NCI-H2029 (cell line): ENCODE measurements around the gene SAPCD1.

Source experiments
- DNase-seq: peaks from one replicate; lab custom pipeline; 2025; lab: John Stamatoyannopoulos, UW

The SAPCD1 gene

DNA sequence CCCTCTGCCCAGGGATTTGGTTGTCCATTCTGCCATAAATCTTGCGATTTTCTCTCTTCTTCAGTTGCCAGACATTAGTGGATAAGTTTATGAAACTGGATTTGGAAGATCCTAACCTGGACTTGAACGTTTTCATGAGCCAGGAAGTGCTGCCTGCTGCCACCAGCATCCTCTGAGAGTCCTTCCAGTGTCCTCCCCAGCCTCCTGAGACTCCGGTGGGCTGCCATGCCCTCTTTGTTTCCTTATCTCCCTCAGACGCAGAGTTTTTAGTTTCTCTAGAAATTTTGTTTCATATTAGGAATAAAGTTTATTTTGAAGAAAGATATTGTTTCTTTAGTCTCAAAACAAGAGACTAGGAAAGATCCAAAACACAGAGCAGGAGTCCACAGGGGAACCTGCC, at the start of gene SAPCD1:
TSS of gene SAPCD1 (plus strand) at position 301 of the 400 bp plus-strand sequence. CDS start 399 bp downstream, outside the sequence.
- DNase-seq: no peak

DNA sequence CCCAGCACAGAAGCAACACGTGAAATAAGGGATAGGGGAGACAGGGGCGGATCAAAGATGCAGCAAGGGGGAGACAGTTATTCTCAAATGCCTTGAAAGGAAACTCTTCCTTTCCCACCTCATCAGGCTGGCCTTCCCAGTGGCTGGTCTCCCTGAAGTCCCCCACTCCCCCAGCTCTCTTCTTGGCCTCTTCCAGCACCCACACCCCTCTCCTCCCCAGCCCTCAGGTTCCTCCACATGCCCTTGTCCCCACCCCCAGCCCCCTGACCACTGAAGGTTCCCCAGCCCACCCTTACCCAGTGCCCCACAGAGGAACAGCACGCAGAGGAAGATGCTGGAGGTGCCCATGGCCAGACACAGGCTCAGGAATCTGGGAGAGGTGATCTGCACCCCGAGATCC, 49.0 kb upstream of the SAPCD1 start:
- DNase-seq: no peak

DNA sequence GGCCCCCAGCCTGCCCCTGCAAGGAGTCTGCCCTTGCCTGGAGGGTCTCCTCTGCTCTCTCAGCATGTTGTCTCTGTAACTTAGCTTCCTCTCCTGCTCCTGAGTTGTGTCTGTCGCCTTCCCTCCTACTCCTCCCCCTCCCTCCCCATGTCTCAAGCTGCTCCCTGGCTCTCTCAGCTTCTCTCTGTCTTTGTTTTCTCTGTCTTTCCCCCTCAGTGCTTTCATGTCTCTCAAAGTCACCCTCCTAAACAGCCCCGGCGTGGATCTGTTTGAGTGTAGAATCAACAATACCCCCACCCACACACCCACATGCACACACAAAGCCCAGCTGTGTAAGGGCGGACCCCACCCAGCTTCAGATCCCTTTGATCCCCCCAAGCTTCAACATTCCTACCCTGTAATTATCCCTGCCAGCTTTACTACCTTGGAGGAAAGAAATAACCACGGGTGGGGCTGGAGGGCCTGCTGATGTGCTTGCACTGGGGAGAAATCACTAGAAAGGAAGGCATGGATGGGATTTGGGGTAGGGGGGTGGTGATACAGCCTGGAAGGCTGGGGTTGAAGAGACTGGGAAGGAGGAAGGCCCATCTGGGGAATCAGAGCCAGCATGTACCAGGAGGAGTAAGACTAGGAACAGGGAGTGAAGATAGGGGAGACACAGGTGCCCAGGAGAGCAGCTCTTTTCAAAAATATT, 48.3 kb upstream of the SAPCD1 start:
- DNase-seq: no peak

DNA sequence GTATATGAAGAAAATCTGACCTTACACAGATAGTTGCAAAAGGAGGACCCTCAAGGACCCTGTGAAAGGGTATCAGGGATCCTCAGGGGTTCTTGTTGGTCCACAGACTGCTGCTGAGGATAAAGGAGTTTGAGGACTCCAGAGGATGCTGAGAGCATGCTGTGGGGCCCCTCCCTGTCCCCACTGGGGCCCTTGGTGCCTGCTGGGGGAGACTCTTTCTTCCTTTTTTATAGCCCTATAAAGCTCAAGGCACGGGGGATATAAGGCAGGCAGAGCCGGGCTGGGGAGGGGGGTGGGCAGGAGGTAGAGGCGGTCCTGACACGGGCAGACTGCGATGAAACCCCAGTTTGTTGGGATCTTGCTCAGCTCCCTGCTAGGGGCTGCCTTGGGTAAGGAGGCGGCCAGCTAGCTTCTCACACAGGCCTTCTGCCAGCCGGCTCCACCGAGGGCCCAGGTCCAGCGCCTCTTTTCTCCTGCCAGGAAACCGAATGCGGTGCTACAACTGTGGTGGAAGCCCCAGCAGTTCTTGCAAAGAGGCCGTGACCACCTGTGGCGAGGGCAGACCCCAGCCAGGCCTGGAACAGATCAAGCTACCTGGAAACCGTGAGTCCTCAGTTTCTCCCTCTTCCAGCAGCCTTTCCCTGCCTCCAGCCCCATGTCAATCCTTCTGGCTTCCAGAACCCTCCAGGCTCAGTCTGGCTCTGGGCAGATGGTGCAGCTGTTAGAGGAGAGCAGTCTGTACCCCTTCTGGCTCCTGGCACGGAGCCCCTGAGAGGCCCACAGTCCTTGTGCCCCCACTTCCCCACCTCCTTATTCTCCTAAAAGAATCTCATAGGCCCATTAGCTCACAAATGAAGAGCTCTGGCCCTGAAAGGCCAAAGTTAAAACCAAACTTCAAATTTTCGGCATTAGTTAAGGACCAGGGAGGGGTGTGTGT, 47.2 kb upstream of the SAPCD1 start, which contains the start of gene LY6G6D:
TSS of gene LY6G6D (plus strand) at position 327 of the 937 bp plus-strand sequence. CDS start at position 335, 8 bp downstream.
- no peak for DNase-seq

DNA sequence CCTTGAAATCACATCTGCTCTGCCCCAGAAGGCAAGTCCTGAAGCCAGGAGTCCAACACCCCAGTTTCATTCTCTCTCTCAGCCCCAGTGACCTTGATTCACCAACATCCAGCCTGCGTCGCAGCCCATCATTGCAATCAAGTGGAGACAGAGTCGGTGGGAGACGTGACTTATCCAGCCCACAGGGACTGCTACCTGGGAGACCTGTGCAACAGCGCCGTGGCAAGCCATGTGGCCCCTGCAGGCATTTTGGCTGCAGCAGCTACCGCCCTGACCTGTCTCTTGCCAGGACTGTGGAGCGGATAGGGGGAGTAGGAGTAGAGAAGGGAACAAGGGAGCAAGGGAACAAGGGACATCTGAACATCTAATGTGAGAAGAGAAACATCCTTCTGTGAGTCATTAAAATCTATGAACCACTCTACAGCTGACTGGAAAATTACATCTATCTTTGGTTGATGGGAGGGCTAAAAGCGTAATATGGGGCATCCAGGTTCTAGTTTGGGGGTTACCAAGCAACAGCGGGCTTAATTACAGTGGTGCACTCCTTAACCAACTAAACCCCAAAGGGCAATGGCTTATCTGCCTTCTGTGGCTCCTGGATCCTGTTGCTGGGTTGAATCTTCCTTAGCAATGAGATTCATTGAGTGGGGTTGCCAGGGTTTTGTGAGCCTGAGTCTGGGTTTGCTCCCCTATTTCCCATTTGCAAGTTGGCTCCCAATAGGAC, 44.8 kb upstream of the SAPCD1 start:
- DNase-seq: no peak

DNA sequence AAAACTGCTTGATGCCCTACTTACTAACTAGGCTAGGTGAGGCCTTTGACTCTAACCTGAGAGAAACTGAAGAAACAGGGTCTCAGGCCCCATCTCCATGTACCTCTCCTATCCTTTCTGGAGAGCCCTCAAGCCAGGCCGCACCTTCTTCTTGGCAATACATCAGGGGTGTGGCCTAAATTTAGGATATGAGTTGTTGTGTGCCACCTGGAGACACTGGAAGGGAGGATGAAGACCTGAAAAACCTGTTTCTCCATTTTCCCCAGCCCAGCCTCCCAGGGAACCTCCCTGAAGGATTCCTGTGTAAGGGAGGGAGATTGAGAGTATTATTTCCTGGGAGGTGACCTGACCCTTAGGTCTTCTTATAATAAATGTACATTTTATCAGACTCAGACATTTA, 44.2 kb upstream of the SAPCD1 start:
- DNase-seq: peak; percentile 74

DNA sequence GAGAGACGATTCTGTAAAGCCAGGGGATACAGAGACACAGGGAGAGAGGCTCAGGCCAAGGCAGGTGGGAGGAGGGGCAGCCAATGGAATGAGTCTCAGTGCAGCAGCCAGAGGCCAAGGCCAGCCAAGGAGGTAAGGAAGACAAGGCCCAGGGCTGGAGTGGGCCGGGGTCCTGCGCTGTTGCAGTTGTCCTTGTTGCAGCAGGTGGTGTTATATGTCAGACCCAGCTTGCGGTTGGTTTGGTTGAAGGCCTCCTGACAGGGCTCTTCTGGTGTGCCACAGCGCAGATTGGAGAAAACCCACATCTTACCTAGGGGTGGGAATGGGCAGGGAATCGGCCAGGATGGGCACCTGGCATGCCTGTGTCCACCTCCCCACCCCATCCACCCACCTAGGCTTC, 43.5 kb upstream of the SAPCD1 start:
- DNase-seq: no peak

DNA sequence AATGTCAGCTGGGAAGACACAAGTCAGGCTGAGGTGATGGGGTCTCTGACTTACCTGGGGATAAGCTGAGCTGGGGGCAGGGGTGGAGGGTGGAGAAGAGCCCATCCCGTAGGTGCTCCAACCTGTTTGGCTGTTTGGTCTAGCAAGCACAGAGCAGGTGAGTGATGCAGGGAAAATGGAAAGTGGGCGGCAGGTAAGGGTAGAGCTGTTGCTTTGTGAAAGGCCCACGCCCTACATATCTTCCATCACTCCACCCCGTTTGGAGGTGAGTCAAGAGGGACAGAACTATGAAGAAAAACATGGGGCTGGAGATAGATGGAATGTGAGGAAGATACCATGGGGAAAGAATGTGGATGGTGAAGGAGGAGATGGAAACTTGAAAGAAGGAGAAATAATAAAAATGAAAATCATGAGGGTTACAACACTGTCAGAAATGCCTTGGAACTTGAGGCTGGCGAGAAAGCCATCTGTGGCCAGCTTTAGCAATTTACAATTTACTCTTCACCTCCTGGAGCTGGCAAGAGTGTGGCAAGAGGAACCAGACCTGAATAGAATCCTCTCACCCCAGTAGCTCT, 42.2 kb upstream of the SAPCD1 start:
- DNase-seq: no peak

DNA sequence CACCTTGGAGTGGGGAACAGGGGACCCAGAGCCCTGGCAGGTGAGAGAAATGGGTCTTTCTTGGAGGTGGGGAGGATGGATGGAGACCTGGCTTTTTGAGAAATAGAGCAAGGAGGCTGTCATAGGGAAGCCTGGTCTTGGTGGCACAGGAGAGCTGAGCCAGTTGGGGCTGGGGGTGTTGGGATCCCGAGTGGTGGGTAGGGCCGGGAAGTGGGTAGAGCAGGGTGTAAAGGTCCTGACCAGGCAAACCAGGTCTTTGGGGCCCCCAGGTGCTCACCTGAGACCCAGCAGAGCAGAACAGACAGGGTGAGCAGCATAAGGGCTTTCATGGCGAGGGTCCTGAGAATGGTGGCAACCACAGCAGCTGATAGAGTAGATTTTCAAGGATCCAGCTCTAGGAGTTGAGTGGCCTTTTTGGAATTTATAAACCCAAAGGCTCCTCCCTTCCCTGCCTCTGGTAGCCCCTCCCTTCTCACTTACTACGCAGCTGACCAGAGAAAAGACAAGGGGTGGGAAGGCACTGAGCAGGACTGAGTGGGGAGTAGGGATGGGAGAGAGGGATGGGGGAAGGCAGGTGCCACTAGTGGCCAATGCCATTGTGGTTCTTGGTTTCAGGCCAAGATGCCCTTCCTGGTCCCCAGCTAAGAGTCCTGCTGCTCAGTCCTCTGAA, 41.0 kb upstream of the SAPCD1 start, which contains the start of gene LY6G6C:
TSS of gene LY6G6C (minus strand) at position 396 of the 670 bp plus-strand sequence. CDS start at position 329, 67 bp downstream.
- DNase-seq: no peak

DNA sequence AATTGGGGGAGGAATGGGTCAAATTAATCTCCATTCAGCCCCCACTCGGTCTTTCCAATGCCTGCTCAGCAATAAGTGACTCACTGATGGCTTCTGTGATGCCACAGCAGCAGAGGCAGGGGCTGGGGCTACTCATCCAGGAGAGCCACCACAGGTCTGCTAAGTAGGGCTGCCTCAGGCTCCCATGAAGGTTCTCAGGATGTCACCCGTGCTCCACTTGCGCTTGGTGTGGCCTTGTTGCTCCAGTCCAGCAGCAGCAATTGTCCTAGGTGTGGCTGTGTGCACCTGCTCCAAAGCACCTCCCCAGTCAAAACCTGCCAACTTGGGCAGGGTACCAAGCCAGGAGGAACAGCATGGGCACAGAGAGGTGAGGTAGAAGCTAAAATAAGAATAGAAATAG, 40.3 kb upstream of the SAPCD1 start:
- peak; percentile 4 for DNase-seq

DNA sequence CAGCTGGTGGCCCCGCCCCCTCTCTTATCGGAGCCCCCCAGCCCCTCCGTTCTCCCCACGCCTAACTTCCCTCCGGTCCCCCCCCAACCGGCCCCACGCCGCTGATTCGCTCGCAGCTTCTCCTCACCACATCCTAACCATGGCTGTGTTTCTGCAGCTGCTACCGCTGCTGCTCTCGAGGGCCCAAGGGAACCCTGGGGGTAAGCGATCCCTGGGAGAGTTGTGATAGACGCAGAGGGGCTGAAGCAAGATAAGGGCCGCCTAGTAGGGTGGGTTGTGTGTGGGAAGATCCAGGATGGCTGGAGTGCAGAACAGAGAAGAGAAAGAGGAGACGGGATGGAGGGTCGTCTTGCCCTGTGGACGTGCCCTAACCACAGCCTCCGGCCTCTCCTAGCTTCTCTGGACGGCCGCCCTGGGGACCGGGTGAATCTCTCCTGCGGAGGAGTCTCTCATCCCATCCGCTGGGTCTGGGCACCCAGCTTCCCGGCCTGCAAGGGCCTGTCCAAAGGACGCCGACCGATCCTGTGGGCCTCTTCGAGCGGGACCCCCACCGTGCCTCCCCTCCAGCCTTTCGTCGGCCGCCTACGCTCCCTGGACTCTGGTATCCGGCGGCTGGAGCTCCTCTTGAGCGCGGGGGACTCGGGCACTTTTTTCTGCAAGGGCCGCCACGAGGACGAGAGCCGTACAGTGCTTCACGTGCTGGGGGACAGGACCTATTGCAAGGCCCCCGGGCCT, 39.0 kb upstream of the SAPCD1 start, which contains the start of gene MPIG6B:
TSS of gene MPIG6B (plus strand) at position 129 of the 735 bp plus-strand sequence. CDS start at position 140, 11 bp downstream.
- DNase-seq: no peak

DNA sequence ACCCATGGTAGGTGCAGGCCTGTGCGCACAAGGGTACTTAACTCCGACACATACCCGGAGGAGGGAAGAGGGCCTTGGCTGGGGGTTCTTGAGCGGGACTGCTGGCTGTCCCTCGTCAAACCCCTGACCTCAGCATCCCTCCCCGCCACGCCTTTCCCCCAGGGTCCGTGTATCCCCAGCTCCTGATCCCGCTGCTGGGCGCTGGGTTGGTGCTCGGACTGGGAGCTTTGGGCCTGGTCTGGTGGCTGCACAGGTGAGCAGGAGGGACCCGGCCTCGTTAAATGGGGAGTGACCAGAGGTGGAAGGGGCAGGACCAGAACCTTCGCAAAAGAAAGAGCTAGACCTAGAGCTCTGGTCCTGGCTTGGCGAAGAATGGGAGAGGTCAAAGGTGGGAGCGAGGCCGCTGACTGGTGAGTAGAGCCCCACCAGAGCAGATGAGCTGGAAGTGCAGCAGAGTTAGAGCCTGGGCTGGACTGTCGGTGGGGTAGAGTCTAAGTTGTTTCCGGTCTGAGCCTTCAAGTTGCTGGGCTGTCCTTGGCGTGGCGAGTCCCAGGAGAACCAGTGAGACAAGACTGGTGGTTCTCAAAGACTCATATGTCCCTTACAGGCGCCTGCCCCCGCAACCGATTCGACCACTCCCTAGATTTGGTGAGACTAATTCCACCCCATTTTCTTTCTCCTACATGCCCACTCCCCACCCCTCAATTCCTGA, 38.3 kb upstream of the SAPCD1 start:
- no peak for DNase-seq

DNA sequence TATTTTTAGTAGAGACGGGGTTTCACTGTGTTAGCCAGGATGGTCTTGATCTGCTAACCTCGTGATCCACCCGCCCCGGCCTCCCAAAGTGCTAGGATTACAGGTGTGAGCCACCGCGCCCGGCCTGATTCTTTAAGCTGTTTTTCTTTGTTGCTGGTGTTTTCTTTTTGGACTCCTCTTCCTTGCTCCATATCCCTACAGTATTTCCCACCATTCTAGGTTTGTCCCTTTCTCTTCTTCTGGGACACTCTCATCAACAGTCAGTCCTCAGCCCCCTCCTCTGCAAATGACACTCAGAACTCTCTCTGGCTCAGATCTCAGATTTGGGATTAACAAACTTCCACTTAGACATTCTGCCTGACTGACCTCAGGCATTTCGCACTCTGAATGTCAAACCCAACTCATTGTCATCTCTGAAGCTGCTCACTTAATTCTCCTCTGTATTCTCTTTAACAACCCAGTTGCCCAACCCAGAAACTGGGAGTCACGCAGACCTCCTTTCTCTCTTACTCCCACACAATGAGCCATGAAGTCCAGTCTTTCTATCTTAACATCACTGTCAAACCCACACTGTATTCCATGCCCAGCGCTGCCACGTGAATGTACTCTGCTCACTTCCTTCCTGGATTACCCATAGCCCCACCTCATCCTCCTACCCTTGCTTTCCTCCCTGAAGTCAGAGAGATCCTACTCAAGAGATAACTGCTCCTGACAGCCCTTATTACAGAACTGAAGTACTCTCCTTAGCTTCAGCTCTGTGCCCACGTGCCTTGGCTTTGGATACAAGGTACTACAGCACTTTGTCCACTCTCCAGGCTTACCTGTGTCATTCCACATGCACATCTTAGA, 36.7 kb upstream of the SAPCD1 start:
- DNase-seq: no peak

DNA sequence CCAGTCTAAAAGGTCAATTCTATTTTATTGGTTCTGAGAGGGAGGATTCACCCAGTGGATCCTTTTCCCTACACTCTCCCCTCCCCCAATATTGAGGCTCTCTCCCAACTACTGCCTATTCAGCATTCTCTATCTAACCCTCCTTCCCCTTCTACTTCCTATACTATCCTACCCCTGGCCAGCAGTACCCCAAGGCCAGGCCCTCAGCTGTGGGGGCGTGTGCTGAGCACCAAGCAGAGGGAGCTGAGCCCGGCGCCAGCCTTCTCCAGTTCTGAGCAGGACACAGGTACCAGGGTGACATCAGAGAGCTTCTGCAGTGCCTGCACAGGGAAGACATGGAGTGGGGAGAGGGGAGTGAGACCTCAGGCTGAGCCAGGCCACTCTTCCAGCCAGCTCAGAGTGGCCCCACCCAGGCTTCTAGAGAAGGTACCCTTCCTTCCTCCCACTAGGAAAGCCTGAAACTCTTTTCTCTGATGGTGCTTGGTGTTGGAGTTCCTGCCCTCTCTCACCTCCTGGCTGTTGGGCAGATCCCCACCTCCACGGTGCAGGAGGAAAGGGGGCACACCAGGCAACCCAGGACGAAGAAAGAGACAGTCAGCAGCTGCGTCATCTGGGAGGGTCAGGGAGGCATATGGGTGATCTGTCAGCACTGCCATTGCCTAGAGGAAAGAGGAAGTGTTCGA, 35.3 kb upstream of the SAPCD1 start:
- DNase-seq: no peak

DNA sequence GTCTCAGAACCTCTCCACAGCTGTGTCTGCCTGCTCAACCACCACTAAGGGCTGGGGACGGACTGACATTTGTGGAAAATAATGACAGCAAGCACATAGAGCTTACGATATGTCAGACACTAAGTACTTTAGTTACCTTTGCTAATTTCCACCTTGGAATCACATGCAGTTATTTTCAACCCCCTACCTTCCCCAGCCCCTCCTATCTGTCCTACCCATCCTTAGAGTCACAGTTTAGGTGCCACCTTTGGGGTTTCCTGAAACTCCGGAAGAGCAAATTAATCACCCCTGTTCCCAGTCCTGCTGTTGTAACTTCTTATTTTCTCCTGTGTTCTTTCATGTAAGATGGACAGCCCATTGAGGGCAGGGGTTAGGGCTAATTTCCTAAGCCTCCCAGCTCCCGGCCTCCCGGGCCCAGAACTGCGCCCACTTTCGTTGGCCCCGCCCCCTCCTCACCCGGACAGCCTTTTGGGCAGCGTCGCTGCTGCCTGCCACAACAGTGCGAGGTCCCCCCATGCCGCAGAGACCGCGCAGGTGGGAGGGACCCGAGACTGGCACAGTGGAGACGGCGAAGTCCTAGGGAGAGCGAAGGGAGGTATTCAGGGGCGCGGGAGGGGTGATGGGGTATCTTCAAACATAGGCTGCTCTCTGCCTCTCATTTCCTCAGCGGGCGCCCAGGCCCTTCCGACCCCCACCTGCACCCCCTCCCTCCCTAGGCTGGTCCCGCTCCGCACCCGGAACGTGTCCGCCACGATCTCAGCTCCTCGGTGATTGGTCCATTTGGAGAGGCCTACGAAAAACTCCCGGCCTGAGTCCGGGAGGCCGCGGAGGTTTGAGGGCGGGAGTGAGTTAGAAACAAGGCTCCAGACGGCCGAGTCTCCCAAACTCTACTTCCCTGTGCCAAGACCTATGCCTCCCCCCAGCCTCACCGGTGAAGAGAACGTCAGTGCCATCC, 34.5 kb upstream of the SAPCD1 start:
- DNase-seq: no peak

DNA sequence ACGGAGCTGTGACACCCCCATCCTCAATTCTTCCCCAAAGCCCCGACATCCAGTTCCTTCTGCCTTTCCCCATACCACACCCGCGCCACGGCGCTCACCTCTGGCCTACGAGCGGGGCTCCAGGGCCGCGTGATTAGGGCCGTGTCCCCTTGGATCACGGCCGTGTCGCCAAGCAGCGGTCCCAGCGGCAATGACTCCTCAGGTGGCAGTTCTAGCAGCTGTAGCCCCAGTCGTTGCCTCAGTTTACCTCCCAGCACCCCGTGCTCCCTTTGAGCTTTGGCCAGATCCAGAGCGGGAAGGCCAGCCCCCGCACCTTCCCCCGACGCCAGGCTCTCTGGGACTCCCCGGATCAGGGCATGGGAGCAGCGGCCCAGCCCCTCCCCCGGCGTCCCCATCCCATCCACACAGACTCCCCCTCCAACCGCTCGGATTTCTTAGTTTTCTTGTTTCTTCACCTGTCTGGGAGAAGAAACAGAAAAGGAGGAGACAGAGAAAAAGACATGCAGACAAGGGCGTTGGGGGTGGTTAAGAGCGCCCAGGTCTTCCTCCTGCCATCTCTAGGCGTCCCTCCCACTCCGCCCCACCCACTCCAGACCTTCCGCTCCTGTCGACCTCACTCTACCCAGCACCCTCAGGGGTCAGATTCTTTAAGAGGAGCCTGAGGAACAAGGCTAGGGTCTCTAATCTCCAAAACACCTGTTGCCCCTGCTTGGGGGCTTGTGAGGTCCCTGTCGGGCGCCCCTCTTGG, 33.5 kb upstream of the SAPCD1 start, which contains the start of gene DDAH2:
TSS of gene DDAH2 (minus strand) at position 533 of the 748 bp plus-strand sequence. CDS start at position 395, 138 bp downstream.
- DNase-seq: no peak
